Upper lobe of left lung (tissue), 4 donors: ENCODE results near the gene PELI3.

Experiments
- CTCF ChIP-seq, 6 experiments: fragments of 450-650 bp in 4 of 6; fragments of 200-600 bp in 2 of 6; sonication (generic) in 2 of 6; IDR thresholded peaks; one replicate each; pipeline ENCODE4 v1.5.1; 2016 to 2019; ENCODE audit warnings: antibody characterized with exemption in 6 of 6
- EP300 ChIP-seq, 4 donors: sonication (generic); formaldehyde crosslinking; IDR thresholded peaks; one replicate each; pipeline ENCODE4 v1.5.1; 2017; ENCODE audit warnings: antibody characterized with exemption in 4 of 4, control low read depth in 2 of 4
- POLR2A ChIP-seq, 4 donors: fragments of 450-650 bp; IDR thresholded peaks; one replicate each; pipeline ENCODE4 v1.5.1; 2016 to 2017; ENCODE audit warnings: antibody characterized with exemption in 4 of 4, mild to moderate bottlenecking in 2 of 4
- POLR2AphosphoS5 ChIP-seq, 2 donors: sonication (generic); formaldehyde crosslinking; IDR thresholded peaks; one replicate each; pipeline ENCODE4 v1.5.1; 2017; ENCODE audit warnings: antibody characterized with exemption in 2 of 2

- TF ChIP-seq POLR2A (IDR thresholded peaks at IDR 0.05) (no peak), CTCF (IDR thresholded peaks at IDR 0.05) (no peak), EP300 (IDR thresholded peaks at IDR 0.05) (no peak), POLR2AphosphoS5 (IDR thresholded peaks at IDR 0.05) (no peak)
Measured at GRCh38 chr11:66451663-66452062, 15.0 kb upstream of the PELI3 start.
